ENCODE measurements around the gene LHFPL6.

LHFPL6 gene

DNA sequence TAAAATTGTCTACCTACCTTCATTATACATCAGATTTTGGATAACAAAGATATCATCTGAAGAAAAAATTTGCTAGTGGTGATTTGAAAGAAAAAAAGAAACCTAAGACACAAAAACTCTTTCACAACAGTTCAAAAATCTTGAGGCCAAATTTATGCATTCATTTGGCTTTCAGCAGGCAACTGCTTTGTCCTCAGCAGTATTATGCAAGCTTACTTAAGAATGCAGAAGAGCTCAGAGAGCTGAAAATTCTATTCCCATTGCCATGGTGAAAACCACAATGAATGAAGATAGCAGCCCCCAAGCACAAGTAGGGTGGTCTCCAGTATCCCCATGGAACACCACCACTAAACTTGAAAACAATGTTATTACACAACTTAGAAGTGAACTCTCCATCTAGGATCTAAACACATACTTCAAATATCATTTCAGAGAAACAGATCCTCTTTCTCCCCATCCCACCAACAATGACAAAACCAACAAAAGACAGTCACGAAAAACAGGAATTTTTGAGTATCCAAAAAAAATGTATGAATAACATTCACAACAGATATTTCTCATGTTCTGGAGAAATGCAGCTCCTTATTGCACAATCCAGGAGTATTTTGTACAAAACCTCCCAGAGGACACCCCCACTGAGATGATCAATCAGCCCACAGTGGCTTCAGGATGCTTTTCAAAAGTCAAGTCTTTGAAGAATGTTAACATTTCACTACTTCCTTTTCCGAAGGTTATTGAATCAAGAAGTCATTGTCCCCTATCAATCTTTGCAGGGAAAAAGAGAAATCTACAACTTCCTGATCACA, 192.7 kb downstream of the LHFPL6 start:
- no peak for DNase-seq

DNA sequence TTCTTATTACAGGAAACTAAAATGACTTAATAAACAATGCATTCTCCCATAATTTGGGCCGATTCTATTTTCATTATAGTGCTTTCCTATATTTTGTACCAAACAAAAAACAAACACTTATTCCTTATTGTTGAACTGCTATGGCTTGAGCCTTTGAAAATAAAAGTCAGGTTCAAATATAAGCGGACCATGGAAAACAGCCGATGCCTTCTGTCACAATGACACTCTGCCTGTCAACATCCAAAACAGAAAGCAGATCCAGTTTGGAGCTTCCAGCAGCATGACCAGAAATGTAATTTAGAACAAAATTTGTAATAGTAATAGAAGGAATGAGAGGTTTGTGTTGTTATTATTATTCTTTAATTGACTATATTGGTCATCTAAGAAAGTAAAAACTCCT, 194.5 kb downstream of the LHFPL6 start:
- DNase-seq: no peak

DNA sequence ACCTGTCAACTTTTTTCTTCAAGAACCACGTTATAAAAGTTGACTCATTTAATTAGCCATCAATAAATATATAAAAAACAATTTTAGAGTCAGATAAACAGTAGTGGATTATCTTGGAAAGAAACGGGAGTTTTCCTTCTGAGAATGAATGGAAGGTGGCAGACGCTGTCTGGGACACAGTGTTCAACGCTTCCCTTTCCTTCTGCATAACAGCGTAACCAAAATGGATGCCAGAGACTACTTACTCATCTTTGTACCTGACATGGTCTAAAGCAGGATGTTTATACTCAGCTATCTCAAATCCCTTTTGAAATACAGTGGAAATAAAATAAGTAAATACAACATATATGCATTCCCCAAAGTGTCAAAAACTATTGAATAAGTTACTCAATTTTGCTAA, 195.2 kb downstream of the LHFPL6 start:
- DNase-seq: no peak

DNA sequence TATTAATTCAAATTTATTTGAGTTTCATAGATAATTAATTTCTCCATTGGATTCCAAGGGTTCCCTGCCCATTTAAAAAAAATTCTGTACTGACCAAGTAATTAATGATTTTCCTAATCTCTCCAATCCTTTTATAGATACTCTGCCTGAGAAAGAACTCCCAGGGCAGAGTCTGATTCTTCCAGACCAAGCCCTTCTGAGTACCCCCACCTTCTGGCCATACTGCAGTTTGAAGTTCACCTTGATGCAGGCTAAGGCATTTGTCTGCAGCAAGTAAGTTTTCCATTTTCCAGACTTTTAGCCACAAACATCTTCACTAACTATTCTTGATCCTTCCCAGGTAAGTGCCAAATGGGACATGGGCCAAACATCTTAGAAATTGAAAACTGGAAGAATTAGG, 195.9 kb downstream of the LHFPL6 start:
- no peak for DNase-seq

DNA sequence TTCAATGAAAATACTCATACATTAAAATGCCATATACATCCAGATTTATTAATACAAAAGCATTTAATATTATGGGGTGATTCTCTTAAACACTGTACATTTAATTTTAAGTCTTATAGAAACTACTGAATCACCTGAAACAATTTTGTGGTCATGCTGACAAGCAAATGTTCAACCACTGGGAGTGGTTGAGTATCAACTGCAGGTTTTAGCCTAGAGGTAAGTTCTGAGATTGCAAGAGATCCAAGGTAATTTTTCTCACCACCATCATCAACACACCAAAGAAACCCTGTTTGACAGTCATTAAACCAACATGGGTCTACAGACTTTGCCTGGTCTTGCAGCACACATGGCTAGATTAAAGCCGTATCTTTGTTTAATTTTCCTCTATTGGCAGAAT, 196.3 kb downstream of the LHFPL6 start:
- DNase-seq: no peak

DNA sequence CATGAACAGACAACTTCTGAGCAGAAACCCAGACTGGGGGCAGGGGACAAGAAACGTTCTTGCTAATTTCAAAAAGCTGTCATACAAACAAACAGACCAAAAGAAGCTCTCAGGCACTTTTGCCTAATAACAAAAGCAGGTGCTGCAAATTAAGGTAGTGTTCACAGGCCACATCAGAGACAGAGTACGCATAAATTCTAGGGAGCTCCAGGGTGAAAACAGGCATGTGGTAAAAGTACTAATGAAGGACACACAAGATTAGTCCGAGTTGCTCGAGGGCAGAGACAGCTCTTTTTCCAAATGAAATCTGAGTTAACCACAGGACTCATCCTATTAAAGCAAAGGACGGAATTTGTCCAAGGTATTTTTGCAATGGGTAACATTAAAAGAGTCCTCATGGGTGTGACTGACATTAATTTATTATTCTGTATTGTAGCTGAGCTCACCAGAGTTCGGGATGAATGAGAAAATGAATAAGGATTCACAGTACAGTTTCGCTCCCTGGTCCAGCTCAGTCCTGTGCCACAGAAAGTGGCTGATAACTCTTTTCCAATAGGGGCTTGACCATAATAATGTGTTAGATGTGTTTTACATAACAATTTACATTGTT, 197.3 kb downstream of the LHFPL6 start:
- no peak for DNase-seq

DNA sequence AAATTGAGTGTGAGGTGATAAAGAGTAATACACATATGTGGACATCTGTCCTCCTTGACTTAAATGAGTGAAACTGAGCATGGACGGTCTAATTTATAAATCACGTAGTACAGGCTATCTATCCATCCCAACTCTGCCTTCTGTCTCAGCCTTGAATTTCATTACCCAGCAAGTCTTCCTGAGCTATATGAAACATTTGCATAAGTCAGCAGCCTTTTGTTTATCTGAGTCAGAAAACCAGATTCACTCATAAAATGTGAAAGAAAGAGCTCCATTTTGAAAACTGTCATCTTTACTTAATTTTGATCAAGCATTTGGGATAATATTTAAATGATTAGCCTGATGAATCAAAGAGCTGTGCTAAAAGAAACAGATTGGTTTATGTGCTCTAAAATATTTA, 197.9 kb downstream of the LHFPL6 start:
- DNase-seq: no peak

DNA sequence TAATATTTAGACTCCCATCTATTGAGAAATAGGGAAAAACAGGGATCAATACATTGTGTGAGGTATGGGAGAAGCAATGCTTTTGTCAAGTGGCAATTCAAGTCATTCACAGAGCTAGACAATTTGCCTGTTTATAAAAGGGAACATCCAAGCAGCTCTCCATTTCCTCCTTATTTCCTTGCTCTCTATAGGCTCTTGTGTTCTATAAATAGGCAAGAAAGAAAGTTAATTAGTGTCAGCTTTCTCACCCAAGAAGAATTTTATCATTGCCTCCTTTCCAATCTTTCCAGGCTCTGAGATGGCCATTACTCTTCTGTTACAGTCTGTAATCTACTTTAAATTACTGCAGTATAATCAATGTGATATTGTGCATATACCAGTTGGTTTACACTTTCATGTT, 199.9 kb downstream of the LHFPL6 start:
- DNase-seq: no peak

GRCh38 chr13:39402221-39402970, 200.6 kb downstream of the LHFPL6 start:
- DNase-seq: no peak

DNA sequence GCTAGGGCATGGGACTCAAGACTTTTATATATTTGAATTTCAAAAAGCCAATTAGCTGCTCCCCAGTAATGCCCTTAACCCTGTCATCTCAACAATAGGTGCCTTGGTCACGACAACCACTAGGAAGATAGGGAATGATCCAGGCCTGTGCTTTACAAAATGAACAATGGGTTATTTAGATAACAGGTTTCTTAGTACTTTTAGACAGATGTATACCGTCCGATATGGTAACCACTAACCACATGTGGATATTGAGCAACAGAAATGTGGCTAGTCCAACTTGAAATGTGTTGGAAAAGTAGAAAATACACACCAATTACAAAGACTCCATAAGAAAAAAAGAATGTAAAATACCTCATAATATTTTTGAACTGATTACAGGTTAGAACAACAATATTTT, 201.2 kb downstream of the LHFPL6 start:
- no peak for DNase-seq

GRCh38 chr13:39401046-39401705, 201.8 kb downstream of the LHFPL6 start:
- DNase-seq: no peak

- no peak for DNase-seq
These were observed 203.9 kb downstream of the LHFPL6 start for GRCh38 chr13:39399102-39399501.

GRCh38 chr13:39397896-39398265, 205.1 kb downstream of the LHFPL6 start:
- DNase-seq: no peak

GRCh38 chr13:39397226-39397895, 205.6 kb downstream of the LHFPL6 start:
- DNase-seq: no peak

- no peak for DNase-seq
These were observed 208.0 kb downstream of the LHFPL6 start for GRCh38 chr13:39394796-39395678.

DNA sequence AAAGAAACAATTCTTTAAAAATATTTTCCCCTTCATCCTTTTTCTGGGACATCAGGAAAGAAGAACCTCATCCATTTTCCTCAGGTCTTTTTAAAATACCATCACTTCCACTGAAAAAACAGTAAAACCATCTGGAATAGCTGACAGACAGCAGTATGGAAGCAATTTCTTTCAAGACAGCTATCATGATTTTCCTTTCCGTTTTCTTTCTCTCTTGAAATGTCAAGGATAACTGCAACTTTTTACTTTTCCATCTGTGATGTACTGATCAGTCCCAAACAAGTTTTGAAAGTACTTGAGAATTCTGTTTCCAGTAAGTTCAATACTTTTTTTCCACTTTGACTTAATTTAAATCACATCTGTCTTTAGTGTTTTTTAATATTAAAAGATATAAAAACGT, 211.2 kb downstream of the LHFPL6 start:
- DNase-seq: no peak

- no peak for DNase-seq
These were observed 214.0 kb downstream of the LHFPL6 start for GRCh38 chr13:39389013-39389412.

GRCh38 chr13:39385621-39386231, 217.3 kb downstream of the LHFPL6 start:
- DNase-seq: no peak

- no peak for DNase-seq
These were observed 217.8 kb downstream of the LHFPL6 start for GRCh38 chr13:39385154-39385553.

- no peak for DNase-seq
These were observed 221.5 kb downstream of the LHFPL6 start for GRCh38 chr13:39381456-39381855.
